M059J (cell line): ENCODE results near the gene TIMM9. TPM values are rescaled to one million over a fixed set of nuclear protein-coding genes. Genes with fewer than 3 reads are reported as not detected.
A peak's percentile ranks its signal among the peaks of the same experiment; 100 is the strongest.
"Not testable (repeated sequence)": the region's sequence is repeated elsewhere in the genome, so short reads cannot be mapped to it uniquely, and the experiment has no call there.

Source experiments
- DNase-seq: peaks from one replicate; pipeline ENCODE4 v3.0.0-alpha.2; 2012; ENCODE audit warnings: low read depth
- total RNA-seq: library from RNA; depleted of rRNA; stranded (reverse); fragments of >200 nt; shearing (Covaris generic); gene quantifications from 2 replicates; pipeline ENCODE4 v1.2.3, GENCODE V29; 2014; rRNA removed

The TIMM9 gene, protein sequence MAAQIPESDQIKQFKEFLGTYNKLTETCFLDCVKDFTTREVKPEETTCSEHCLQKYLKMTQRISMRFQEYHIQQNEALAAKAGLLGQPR
- total RNA-seq = 33.9 and 36.9 TPM in 2 replicates

DNA sequence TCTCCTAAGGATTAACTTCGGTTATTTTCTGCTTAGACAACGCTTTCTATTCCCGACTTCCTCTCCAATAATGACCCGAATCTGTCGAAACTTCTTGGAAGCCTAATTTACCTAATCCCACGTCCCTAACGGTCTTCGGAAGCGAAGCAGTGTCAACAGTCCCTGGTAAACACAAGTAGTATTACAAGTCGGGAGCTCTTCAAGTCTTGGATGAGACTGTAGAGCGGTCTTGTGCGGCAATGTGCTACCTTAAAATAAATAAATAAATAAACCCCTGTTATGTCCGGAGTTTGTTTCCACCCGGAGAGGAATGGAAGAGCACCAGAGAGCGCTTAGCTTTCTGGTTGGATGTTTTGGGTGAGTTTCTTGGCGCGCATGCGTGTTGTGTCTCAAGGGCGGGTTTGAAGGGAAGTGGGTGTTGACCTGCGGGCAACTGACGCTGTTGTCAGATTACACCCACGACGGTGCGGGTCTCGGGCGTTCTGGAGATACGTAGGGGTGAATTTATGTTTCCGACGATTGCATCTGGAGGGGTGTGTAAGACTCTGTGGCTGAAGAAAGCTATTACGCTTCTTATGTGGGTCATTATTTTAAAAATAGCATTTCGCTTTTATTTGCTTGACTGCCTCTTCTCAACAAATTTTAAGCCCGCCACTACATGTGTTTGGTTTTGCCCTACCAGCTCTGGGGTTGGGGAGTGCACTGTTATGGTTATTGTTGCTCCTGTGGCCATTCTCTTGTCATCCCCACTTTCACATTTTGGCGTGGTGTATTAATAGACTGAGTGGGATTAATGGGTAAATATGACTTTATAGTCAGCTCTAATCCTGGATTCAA is at the start of gene TIMM9, which contains the start of gene KIAA0586:
Gene TIMM9, minus strand, starts transcription at position 251 of the 837 bp plus-strand sequence. CDS start 15,586 bp downstream, outside the sequence.
Gene KIAA0586, plus strand, starts transcription at position 439 of the 837 bp plus-strand sequence. CDS start 546 bp downstream, outside the sequence.
- peak; percentile 98 for DNase-seq

DNA sequence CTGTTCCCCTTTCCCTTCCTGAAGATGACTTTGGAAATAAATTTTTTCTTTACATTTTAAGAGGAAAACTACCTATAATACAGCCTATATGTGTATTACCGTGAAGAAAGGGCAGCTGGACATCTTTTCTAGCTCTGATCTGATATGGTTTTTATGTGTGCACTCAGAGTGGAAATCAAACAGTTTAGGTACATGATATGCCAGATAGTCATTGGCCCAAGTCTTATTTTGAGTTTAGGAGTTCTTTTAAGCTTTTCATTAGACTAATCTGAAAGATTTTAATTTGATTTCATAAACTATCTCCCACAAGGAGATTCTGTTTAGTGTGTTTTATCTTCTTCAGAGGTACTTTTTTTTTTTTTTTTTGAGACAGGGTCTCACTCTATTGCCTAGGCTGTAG is 49.0 kb upstream of the TIMM9 start:
- DNase-seq = no peak

DNA sequence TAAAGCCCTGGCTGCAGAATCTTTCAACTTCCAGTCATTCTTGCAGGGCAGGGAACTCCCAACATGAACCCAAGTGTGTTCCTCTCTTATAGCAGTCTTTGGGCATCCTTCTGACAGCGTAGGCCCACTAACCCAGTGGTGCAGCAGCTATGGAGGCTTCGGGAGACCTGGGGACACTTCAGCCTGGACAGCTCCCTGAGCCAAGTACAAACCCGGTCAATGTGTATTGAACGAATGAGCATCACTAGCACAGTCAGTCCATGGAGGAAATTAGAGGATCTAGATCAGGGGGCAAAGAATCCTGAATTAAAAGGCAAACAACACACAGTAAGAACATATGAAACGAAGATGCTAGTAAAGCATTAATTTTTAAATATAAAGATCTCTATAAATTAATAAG is 42.0 kb upstream of the TIMM9 start:
- DNase-seq = no peak

DNA sequence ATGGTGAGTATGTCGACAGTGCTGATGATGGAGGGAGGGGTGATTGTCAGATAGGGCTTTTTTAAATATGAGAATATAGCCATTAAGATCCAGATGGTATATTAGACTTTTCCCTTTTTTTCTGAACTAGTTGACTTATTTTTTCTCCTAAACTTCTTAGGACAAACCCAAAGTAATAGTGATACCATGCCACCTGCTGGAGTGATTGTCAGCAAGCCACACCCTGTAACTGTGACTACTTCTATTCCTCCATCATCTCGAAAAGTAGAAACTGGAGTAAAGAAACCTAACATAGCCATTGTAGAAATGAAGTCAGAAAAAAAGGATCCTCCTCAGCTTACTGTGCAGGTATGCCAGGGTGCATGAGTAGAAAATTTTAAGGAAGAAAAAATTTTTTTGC is 40.2 kb upstream of the TIMM9 start:
- DNase-seq = no peak

DNA sequence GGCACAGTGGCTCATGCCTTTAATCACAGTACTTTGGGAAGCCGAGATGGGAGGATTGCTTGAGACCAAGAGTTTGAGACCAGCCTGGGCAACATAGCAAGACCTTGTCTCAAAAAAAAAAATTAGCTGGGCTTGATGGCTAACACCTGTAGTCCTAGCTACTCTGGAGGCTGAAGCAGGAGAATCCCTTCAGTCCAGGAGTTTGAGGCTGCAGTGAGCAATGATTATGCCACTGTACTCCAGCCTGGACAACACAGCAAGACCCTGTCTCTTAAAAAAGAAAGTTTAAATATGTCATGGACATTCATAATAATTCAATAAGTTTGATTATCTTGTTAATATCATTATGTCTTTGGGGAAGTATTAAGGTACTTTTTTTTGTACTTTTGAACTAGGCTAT is 39.1 kb upstream of the TIMM9 start:
- DNase-seq = no peak

DNA sequence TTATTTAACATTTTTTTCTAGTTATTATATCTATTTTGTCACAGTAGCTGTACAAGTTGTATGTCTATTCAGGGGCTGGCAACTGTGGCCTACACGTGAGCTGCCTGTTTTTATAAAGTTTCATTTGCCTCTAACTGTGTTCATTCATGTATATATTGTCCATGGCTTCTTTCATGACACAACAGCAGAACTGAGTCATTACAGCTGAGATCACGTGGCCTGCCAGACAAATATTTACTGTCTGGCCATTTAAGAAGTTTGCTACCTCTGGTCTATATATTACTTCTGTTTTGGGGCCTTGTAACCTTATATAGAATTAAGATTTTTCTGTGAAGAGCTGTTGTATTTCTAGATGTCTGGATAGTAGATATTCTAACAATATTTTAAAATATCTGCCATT is 38.1 kb upstream of the TIMM9 start:
- peak; percentile 19 for DNase-seq

DNA sequence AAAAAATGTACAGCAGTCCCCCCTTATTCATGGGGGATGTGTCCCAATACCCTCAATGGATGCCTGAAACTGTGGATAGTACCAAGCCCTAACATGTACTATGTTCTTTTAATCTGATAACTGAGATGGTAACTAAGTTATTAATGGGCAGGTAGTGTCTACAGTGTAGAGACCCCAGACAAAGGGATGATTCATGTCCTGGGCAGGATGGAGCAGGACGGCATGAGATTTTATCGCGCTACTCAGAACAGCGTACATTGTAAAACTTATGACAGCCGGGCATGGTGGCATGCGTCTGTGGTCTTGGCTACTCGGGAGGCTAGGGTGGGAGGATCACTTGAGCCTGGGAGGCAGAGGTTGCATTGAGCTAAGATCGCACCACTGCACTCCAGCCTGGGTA is 37.3 kb upstream of the TIMM9 start:
- no peak for DNase-seq

DNA sequence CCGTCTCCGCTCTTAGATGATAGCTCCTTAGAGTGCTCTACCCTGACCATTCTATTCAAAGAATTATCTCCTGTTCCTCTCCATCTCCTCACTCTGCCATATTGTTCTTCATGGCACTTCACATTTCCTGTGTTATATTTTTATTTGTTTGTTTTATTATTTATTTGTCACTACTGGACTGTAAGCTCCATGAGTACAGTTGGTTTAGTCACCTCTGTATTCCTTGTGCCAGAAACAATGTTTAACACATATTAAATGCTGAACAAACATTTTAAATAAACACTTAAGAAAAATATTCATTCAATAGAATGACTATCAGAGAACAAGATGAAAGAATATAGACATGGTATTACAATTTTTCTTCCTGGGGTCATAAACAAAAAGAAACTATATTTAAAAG is 35.8 kb upstream of the TIMM9 start:
- no peak for DNase-seq

DNA sequence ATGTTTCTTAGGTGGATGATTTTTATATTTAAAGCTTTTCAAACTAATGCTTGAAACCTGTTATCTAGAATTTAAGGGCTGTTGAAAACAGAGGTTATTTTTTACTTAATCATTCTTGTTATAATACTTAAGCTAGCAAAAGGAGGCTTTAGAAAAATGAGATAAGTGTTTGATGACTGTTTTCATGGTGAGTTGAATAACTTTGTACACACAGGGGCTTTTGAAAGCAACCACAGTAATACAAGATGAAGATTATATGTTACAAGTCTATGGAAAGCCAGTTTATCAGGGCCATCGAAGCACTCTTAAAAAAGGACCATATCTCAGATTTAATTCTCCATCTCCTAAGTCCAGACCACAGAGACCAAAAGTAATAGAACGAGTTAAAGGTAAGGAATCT is 33.4 kb upstream of the TIMM9 start:
- no peak for DNase-seq

DNA sequence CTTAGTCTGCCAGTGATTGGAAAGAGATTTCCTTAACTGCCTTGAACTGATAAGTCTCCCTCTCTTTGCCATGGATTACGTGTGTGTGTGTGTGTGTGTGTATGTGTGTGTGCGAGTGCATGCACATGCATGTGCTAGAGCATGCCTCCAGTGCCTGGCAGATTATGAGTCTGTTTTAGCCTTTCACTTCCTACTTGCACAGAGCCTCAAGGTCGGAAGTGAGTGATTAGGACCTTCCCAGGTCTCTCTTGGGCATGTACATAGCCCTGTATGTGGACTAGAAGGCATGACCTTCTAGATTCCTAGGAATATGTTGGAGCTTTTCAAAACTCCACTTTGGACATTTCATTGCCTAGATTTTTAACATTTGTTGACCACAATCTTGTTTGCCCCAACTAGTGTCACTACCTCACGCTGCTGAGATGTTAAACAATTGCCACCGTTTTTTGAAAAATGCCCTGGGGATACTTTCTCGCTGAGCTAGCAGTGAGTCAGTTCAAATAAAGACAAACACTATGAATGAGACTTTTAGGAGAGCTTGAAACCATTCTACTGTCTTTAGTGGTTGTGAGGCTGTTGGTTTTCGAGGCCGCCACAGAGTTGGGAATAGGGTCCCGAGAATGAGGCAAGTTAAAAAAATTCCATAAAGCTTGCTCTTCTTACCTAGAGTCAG is 28.4 kb upstream of the TIMM9 start:
- DNase-seq = peak; percentile 95

DNA sequence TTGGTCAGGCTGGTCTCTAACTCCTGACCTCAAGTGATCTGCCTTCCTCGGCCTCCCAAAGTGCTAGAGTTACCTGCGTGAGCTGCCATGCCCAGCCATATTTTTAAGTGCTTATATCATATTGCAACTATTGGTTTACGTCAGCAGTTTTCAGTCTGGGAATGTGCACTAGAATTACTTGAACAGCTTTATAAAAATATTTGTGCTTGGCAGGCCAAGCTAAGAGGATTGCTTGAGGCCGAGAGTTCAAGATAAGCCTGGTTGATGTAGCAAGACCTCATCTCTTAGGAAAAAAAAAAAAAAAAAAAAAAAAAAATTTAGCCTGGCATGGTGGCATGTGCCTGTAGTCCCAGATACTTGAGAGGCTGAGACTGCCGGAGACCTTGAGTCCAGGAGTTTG is 17.3 kb upstream of the TIMM9 start:
- no peak for DNase-seq

DNA sequence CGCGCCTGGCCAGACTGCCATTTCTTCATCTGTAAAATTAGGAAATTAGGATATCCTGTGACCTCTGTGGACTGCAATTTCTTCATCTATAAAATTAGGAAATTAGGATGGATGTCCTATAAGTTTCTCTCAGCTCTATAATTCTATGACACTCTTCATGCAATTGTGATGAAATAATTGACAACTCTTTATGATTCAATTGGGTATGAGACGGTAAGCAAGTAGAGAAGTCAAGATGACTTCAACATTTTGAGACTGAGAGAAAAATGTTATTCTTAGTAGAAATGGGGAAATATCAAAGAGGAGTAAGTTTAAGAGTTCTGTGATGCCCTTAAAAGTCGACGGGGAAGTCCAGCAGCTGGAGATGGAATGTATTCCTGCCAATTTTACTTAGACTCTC is 12.1 kb upstream of the TIMM9 start:
- no peak for DNase-seq

DNA sequence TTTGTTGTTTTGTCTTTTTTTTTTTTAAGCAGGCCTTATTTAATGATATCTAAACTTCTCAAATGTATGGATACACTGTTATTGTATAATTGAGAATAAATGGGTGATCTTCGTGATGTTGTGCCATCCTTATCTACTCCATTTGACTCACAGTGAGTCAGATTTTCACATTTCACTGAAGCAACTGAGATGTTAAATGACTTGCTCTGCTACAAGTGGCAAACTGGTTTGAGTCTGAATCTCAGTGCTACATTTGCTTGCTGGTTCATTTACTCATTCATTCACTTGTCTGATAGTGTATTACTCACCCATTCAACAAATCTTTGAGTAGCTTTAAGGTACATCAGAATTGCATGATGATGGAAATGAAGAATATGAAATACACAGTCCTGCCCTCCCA is 2.8 kb upstream of the TIMM9 start:
- DNase-seq = peak; percentile 58

DNA sequence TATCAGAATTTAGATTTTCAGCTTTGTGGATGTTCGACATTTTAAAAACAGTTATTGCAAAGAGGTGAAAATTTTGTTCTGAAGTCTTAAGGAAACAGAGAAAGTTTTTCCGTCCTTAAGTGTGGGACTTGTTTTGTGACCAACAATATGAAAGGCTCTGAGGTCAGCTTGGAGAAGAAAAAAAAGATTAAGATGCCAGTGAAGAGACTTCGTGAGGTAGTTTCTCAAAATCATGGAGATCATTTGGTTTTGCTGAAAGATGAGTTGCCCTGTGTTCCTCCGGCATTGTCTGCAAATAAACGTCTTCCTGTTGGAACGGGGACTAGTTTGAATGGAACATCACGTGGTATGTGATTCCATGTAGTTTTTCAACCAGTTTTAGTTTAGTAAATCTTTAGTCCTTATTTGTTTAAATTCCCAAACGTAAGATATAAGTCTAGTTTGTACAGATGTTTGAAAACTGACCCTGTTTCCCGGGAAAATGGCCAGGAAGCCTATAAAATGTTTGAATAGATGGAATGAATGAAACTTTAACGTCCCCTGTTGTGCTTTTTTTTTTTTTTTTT is 870 bp upstream of the TIMM9 start:
- peak; percentile 69 for DNase-seq

DNA sequence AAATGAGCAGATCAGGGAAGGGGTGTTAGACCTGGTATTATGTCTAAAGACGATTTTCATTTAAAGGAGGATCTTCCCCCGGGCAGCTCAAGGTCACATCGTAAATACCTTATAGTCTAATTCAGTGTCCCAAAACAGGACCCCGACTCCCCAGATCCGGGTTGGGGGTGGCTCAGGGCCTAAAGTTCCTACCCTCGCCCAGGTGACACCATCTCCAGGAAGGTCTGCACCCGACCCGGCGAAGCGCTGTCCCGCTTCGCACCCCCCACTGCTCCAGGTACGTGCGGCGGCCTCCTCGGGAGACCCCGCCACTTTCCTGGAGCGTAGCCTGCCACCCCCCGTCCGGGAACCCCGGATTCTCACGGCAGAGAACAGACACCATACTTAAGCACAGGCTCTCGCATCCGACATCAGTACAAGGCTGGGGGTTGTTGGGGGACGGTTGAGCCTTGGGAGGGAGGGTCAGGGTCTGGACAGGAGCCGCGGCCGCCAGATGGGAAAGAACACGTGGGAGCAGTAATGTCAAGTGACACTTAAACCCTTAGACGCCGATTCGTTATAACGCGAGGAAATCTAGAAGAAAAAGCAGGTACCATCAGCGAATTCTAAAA is 556 bp downstream of the TIMM9 start:
- DNase-seq = peak; percentile 56

DNA sequence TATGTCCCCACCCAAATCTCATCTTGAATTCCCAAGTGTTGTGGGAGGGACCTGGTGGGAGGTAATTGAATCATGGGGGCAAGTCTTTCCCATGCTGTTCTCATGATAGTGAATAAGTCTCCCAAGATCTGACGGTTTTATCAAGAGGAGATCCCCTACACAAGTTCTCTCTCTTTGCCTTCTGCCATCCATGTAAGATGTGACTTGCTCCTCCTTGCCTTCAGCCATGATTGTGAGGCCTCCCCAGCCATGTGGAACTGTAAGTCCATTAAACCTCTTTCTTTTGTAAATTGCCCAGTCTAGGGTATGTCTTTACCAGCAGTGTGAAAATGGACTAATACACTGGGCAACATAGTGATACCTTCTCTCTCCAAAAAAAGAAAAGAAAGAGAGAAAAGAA is 10.4 kb downstream of the TIMM9 start:
- not testable (repeated sequence) for DNase-seq

DNA sequence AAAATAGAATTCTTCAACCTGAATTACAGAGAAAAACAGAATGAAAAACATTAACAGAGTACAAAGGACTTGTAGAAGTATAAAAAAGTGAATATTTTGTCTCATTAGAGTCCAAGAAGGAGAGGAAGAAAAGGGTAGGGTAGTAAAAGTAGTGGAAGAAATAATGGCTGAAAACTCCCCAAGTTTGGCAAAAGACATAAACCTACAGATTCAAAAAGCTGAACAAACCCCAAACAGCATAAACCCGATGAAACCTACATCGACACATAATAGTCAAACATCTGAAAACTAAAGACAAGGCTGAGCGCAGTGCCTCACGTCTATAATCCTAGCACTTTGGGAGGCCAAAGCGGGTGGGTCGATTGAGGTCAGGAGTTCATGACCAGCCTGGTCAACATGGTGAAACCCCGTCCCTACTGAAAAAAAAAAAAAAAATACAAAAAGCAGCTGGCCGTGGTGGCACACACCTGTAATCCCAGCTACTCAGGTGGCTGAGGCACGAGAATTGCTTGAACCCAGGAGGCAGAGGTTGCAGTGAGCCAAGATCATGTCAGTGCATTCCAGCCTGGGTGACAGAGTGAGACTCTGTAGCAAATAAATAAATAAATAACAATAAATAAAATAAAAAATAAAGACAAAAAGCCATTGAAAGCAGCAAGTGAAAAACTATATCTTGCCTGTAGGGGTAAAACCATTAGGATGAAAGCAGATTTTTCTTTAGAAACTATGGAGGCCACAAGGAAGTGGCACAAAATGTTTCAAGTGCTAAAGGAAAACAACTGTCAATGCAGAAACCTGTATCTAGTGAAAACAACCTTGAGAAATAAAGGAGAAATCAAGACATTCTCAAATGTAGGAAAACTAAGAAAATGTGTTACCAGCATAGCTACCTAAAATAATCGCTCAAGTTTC is 11.4 kb downstream of the TIMM9 start:
- DNase-seq = no peak

DNA sequence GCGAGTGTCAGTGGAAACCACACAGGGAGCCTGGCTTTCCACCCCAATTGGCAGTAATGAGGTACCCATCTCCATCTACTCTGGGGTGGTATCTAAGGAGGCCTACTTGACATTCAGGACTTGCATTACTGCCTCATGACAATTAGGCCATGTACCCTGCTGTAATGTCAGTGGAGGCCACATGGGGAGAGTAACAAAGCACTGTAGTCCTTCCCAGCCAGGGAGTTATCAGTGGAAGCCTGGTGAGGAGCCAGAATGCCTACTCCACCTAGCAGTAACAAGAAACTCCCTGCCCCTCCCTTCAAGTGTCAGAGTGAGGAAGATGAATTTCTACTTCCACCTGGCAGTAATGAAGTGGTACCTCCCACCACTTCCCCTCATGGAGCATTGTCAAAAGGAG is 12.5 kb downstream of the TIMM9 start:
- peak; percentile 5 for DNase-seq

DNA sequence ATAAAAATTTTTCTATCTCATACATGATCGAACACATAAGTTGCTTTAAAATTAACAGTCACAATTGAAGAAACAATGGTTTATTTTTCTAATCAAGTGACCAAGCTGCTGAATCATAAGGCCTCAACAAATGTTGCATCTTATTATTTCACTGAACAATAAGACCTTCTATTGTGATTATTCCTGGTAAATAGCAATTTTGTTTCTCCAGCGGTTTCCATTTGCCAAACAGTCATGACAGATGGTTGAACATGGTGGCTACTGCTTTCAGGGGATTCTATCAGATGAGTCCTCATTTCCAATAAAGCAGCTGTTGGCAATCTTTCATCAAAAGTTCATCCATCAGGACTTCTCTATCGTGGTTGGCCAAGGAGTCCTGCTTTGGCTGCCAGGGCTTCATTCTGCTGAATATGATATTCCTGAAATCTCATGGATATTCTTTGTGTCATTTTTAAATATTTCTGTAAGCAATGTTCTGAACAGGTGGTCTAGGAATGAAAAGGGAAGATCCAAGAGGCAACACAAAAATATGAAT is 18.6 kb downstream of the TIMM9 start:
- DNase-seq = no peak

DNA sequence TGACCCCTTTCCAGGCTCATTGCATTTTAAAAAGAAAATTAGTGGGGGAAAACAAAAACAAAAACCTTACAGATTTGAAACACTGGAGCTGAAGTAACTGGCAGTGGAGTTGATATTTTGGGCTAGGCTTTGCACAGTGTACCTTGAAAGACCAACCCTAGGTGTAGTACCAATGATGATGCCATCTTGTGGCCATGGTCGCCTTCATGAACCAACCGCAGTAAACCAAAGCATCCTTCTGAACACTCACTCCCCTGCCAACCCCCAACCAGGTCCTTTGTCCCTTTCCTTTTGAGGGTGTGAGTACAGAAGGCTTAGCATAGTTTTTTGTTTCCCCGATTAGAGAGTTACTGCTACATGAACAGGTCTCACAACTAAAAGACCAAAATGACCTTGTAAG is 25.7 kb downstream of the TIMM9 start:
- DNase-seq = no peak

DNA sequence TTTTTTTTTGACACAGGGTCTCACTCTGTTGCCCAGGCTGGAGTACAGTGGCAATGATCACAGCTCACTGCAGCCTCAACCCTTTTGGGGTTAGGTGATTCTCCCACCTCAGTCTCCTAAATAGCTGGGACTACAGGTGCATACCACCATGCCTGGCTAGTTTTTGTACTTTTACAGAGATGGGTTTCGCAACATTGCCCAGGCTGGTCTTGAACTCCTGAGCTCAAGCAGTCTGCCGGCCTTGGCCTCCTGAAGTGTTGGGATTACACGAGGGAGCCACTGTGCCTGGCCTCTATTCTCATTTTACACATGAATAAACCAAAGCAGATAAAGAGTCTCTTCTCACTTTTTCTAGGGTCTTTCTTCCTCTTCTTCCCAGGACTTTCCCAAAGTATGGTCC is 28.4 kb downstream of the TIMM9 start:
- no peak for DNase-seq
